Progenitor cell of endocrine pancreas (in vitro differentiated cells): Measurements from ENCODE around the gene ADAMTSL5. TPM values are rescaled to one million over a fixed set of nuclear protein-coding genes. Genes with fewer than 3 reads are reported as not detected.
"Not testable (repeated sequence)": the region's sequence is repeated elsewhere in the genome, so short reads cannot be mapped to it uniquely, and the experiment has no call there.

Experiments
- DNase-seq: peaks from one replicate; pipeline ENCODE4 v3.0.0; 2021; ENCODE audit warnings: low spot score; ENCODE audit not compliant: unreplicated experiment
- H3K27ac Mint-ChIP-seq: 2 replicates; pipeline ENCODE4 v1.8.0; 2021; ENCODE audit warnings: mild to moderate bottlenecking, moderate library complexity, mixed read lengths
- H3K27me3 Mint-ChIP-seq: 2 replicates; pipeline ENCODE4 v1.8.0; 2021; ENCODE audit warnings: mixed read lengths
- H3K36me3 Mint-ChIP-seq: 2 replicates; pipeline ENCODE4 v1.8.0; 2022; ENCODE audit warnings: mixed read lengths; ENCODE audit not compliant: insufficient read depth
- H3K4me1 Mint-ChIP-seq: 2 replicates; pipeline ENCODE4 v1.8.0; 2021; ENCODE audit warnings: low read depth, mixed read lengths
- H3K4me3 Mint-ChIP-seq: 2 replicates; pipeline ENCODE4 v1.8.0; 2021; ENCODE audit warnings: low read depth, mild to moderate bottlenecking, moderate library complexity, mixed read lengths
- H3K9me3 Mint-ChIP-seq: 2 replicates; pipeline ENCODE4 v1.8.0; 2021; ENCODE audit warnings: low read depth, mixed read lengths
- CTCF ChIP-seq: fragments of 200-600 bp; sonication (generic); IDR thresholded peaks from one replicate; pipeline ENCODE4 v1.5.0; 2021; ENCODE audit warnings: antibody characterized with exemption, mild to moderate bottlenecking; ENCODE audit not compliant: unreplicated experiment
- total RNA-seq: library from RNA; stranded (reverse); gene quantifications from 2 replicates; pipeline ENCODE4 v1.2.1, GENCODE V29; 2021

ADAMTSL5 gene
- total RNA-seq, 1 donor from 2014 or later: 2.3 TPM

- peak overlapping the region; percentile 84 for H3K27ac Mint-ChIP-seq
- H3K27me3 Mint-ChIP-seq: peaks cover 24% of the 10 kb centered on the region
- no peaks in the 10 kb centered on the region for H3K9me3 Mint-ChIP-seq
- DNase-seq: no peak
- H3K4me3 Mint-ChIP-seq: no peak overlapping the region
- H3K4me1 Mint-ChIP-seq: peaks cover 10% of the 10 kb centered on the region
- TF ChIP-seq CTCF: no peak
- no peaks in the 10 kb centered on the region for H3K36me3 Mint-ChIP-seq
Measured at GRCh38 chr19:1501200-1501595, 11.6 kb downstream of the ADAMTSL5 start.

GRCh38 chr19:1499231-1499630 is 13.6 kb downstream of the ADAMTSL5 start:
- not testable (repeated sequence) for H3K4me1 Mint-ChIP-seq, H3K9me3 Mint-ChIP-seq, DNase-seq, H3K27ac Mint-ChIP-seq, H3K36me3 Mint-ChIP-seq, H3K4me3 Mint-ChIP-seq
- peaks cover 11% of the 10 kb centered on the region for H3K27me3 Mint-ChIP-seq

GRCh38 chr19:1497578-1498235 is 15.1 kb downstream of the ADAMTSL5 start:
- peaks cover 13% of the 10 kb centered on the region for H3K4me1 Mint-ChIP-seq
- DNase-seq: no peak
- H3K27me3 Mint-ChIP-seq: peaks cover 3% of the 10 kb centered on the region
- no peak overlapping the region for H3K27ac Mint-ChIP-seq
- H3K4me3 Mint-ChIP-seq: no peak overlapping the region
- no peaks in the 10 kb centered on the region for H3K9me3 Mint-ChIP-seq
- H3K36me3 Mint-ChIP-seq: no peaks in the 10 kb centered on the region
- TF ChIP-seq CTCF: no peak

GRCh38 chr19:1496714-1497577 is 15.9 kb downstream of the ADAMTSL5 start:
- H3K27ac Mint-ChIP-seq: peak overlapping the region; percentile 57
- H3K27me3 Mint-ChIP-seq: peaks cover 2% of the 10 kb centered on the region
- no peaks in the 10 kb centered on the region for H3K9me3 Mint-ChIP-seq
- H3K4me1 Mint-ChIP-seq: peaks cover 14% of the 10 kb centered on the region
- peak overlapping the region; percentile 24 for H3K4me3 Mint-ChIP-seq
- no peaks in the 10 kb centered on the region for H3K36me3 Mint-ChIP-seq
- no peak for DNase-seq
- TF ChIP-seq CTCF: no peak

- H3K27ac Mint-ChIP-seq: peak overlapping the region; percentile 57
- H3K9me3 Mint-ChIP-seq: no peaks in the 10 kb centered on the region
- H3K4me3 Mint-ChIP-seq: peak overlapping the region; percentile 24
- no peak for TF ChIP-seq CTCF
- DNase-seq: no peak
- peaks cover 7% of the 10 kb centered on the region for H3K27me3 Mint-ChIP-seq
- H3K4me1 Mint-ChIP-seq: peaks cover 14% of the 10 kb centered on the region
- H3K36me3 Mint-ChIP-seq: no peaks in the 10 kb centered on the region
Measured at GRCh38 chr19:1495799-1496713, 16.8 kb downstream of the ADAMTSL5 start.
